ENCODE data around the gene GIPR.
"Not testable (repeated sequence)": the region's sequence is repeated elsewhere in the genome, so short reads cannot be mapped to it uniquely, and the experiment has no call there.

Gene GIPR

DNA sequence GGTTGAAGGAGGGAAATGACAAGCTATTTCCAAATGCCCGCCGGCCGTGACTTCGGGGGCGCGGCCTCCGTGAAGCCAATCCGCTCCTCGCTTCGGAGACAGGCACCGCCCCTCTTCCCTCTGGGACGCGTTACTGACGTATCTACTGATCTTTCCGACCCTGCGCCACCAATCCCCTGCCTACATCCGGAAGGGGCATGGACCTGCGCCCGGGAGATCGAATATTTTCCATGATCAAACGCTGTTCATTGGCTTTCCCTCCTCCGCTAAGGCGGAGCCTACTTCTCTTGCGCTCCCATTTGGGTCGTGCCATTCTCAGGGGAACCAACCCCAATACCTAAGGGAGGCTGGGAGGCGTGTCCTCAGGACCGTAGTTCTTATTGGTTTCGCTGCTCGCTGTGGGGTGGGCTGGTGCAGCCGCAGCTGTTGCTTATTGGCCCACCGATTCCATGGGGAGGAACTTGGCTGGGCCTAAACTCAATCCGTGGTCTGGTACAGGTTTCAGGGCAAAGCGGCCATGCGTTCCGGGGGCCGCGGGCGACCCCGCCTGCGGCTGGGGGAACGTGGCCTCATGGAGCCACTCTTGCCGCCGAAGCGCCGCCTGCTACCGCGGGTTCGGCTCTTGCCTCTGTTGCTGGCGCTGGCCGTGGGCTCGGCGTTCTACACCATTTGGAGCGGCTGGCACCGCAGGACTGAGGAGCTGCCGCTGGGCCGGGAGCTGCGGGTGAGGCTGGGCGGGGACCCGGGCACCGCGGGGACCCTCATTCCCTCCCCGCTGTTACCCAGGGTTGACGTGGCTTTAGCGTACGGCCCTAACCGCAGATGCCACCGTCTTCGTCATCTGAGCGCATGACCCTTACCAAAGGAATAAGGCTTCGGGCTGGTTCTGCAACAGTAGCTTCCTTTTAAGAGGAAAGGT is 24.4 kb downstream of the GIPR start, which contains the start of gene QPCTL:
TSS of gene QPCTL (plus strand) at position 480 of the 919 bp plus-strand sequence. CDS start at position 518, 38 bp downstream.
- peak; percentile 98 for DNase-seq (ENCODE audit: low read depth)

- DNase-seq (ENCODE audit: low read depth): no peak
Observed at GRCh38 chr19:45693106-45693788, 25.2 kb downstream of the GIPR start.

DNA sequence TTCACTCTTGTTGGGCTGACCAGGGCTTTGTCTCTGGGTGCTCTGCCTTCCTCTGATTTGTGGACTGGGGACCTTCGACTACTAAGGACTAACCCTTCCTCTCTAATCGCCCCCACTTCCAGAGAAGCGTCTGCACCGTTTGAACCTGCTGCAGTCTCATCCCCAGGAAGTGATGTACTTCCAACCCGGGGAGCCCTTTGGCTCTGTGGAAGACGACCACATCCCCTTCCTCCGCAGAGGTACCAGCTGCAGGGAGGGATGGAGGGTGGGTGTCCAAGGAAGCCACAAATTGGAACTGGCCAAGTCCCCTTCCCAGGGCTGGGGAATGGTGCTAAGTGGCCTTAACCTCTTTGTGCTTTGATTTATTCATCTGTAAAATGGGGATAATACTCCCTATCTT is 33.7 kb downstream of the GIPR start:
- DNase-seq (ENCODE audit: low read depth): no peak

DNA sequence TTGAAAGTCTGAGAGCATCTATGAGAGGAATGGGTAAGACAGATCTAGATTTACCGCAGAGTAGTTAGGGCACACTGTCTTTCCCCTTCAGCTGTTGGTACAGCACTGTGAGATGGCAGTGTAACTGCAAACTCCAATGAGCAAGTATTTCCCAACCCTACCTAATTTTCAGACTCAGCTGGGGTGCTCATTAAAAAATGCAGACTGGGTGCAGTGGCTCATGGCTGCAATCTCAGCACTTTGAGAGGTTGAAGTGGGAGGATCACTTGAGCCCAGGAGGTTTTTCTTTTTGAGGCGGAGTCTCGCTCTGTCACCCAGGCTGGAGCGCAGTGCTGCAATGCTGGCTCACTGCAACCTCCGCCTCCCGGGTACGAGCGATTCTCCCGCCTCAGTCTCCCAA is 37.1 kb downstream of the GIPR start:
- no peak for DNase-seq (ENCODE audit: low read depth)

DNA sequence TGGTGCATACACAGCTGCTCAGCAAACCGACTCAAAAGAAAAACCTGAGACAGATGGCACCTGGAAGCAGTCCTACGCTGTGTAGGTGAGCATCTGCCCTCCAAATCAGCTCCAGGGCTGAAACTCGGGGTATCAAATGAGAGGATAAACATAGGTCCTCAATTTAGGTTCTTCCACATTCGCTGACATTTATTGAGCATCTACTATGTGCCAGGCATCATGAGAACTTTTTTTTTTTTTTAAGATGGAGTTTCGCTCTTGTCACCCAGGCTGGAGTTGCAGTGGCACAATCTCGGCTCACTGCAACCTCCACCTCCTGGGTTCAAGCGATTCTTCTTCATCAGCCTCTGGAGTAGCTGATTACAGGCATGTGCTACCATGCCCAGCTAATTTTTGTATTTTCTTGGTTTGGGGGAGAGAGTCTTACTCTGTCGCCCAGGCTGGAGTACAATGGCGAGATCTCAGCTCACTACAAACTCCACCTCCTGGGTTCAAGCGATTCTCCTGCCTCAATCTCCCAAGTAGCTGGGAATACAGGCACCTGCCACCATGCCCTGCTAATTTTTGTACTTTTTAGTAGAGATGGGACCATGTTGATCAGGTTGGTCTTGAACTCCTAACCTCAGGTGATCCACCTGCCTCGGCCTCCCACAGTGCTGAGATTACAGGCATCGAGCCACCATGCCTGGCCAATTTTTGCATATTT is 37.8 kb downstream of the GIPR start:
- no peak for DNase-seq (ENCODE audit: low read depth)

DNA sequence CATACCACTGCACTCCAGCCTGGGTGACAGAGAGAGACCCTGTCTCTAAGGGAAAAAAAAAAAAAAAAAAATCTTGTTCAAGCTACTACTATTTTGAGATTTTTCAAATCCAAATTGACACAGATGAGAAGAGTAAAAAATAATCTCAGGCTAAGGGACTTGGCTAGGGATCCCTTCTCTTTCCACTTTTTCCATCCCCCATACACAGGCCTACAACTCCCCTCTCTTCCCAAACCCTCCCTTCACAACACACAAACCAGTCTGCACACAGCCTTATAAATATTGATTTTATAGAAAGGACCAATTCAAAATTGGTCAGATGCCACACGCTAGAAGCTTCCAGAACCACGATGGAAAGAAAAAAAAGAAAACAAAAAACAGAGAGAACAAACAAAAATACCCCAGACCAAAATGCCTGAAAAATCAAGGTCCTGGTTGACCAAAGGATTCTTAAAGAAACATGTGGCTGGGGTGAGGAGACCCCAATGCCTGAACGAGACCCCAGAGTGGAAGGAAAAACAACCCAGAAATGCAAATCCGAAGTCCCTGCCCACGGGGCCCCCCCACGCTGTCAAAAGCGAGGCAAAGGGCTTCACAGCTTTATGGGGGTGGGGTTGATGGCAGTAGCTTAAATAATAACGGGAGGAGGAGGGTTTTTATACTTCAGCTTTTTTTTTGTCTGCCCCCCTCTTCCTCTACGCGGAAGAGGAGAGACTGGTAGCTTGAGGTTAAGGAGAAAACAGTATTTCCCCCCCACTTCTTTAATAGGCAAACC is 42.5 kb downstream of the GIPR start:
- DNase-seq (ENCODE audit: low read depth): no peak

- DNase-seq (ENCODE audit: low read depth): no peak
Observed at GRCh38 chr19:45711851-45712698, 44.1 kb downstream of the GIPR start.

- DNase-seq (ENCODE audit: low read depth): no peak
Observed at GRCh38 chr19:45712699-45713067, 44.7 kb downstream of the GIPR start.

DNA sequence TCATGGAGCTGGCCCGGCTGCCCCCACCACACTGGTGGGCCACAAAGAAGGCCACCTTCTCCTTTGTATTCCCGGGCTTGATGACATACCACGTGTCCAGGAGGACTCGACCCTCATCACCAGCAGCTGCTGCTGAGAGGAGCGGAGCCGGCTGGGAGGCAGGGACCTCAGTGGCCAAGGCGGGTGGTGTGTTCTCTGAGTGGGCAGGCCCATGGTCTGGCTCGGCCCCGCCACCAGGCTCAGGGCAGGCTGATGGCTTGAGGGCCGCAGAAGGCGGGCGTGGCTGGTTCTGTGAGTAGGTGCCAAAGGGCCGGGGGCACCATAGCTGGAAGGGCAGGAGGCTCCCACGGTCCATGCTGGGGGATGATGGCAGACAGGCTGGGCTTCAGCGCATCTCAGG is 45.1 kb downstream of the GIPR start:
- DNase-seq (ENCODE audit: low read depth): no peak

GRCh38 chr19:45715139-45715538 is 47.1 kb downstream of the GIPR start:
- no peak for DNase-seq (ENCODE audit: low read depth)

DNA sequence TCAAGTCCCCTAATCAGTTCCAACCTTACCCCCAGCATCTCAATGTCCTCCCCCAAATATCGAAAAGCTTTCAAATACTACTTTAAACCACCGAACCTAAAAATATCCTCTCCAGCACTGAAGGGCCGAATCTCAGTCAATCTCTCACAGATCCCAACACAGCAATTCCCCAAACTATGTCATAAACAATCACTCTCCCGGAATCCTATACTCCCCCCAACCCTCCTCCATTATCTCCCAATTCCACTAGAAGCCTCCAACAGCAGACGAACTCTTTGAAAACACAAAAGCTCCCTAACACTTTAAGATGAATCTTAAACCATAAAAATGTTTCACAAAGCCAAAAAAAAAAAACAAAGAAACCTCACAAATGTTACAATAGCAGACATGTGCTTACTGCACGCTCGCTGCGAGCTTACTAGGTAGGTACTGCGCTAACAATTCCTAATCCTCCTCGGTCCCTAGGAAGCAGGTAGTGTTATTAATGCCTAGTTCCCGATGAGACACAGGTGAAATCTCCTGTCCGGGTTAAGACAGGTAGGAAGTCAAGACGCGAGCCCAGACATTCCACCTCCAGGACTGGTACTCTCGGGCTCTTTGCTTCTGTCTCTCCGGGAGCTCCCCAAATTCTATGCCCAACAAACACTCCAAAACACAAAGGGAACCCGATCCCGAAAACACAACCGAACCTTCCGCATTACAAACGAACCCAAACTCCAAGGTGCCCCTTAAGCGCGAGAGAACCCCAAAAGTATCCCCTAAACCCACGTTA is 48.5 kb downstream of the GIPR start:
- DNase-seq (ENCODE audit: low read depth): no peak

GRCh38 chr19:45717131-45717982 is 49.3 kb downstream of the GIPR start:
- peak; percentile 100 for DNase-seq (ENCODE audit: low read depth)

- DNase-seq (ENCODE audit: low read depth): no peak
Observed at GRCh38 chr19:45717983-45718650, 50.1 kb downstream of the GIPR start.

GRCh38 chr19:45720065-45720464 is 52.0 kb downstream of the GIPR start:
- not testable (repeated sequence) for DNase-seq (ENCODE audit: low read depth)

- not testable (repeated sequence) for DNase-seq (ENCODE audit: low read depth)
Observed at GRCh38 chr19:45728683-45729082, 60.7 kb downstream of the GIPR start.

- DNase-seq (ENCODE audit: low read depth): no peak
Observed at GRCh38 chr19:45729800-45730290, 61.8 kb downstream of the GIPR start.

- DNase-seq (ENCODE audit: low read depth): peak; percentile 96
Observed at GRCh38 chr19:45730368-45731288, 62.6 kb downstream of the GIPR start, which contains the start of gene FBXO46. FBXO46 (minus strand) TSS chr19:45730896; CDS start chr19:45713495, 17,401 bp downstream.

Data from CMK (cell line).